ENCODE results near the gene AFF4. TPM values are rescaled to one million over a fixed set of nuclear protein-coding genes. Genes with fewer than 3 reads are reported as not detected.

The AFF4 gene
- total RNA-seq, 1 experiment from 2014 or later, result 38.6 TPM

GRCh38 chr5:132849347-132849746, 114.1 kb downstream of the AFF4 start:
- Histone ChIP-seq H3K27me3 (ENCODE audit: insufficient read depth, low read length) (no peaks in the 10 kb centered on the region), H3K36me3 (ENCODE audit: control insufficient read depth in 1 of 2, insufficient read depth in 2 of 2, low read length in 2 of 2) (no peaks in the 10 kb centered on the region), H3K9me2 (ENCODE audit: insufficient read depth) (no peaks in the 10 kb centered on the region), H3K27ac (ENCODE audit: low read depth, low read length) (no peak overlapping the region), H3K4me1 (ENCODE audit: control insufficient read depth in 1 of 2, insufficient read depth in 2 of 2, low read length in 2 of 2) (no peaks in the 10 kb centered on the region), H3K79me2 (ENCODE audit: insufficient read depth, low read length) (no peaks in the 10 kb centered on the region), H3K9me3 (ENCODE audit: control insufficient read depth in 1 of 2, insufficient read depth in 1 of 2, low read depth in 1 of 2, low read length in 2 of 2) (no peaks in the 10 kb centered on the region), H3K9ac (ENCODE audit: low read length) (no peak overlapping the region), H2AFZ (ENCODE audit: low read depth, low read length, poor library complexity, severe bottlenecking) (no peak overlapping the region), H3K4me3 (replicated peaks in 1 of 2; ENCODE audit: low read depth in 1 of 2, low read length in 2 of 2) (no peak overlapping the region), H3K4me2 (ENCODE audit: low read length) (no peak overlapping the region), H4K20me1 (ENCODE audit: insufficient read depth) (no peaks in the 10 kb centered on the region)
- no TSS peak for BruUV-seq (replicated peaks)
- intact Hi-C loops (cut with micrococcal nuclease), result no loop called here
- DNase-seq (ENCODE audit: low read depth, low spot score) (no peak), ATAC-seq (no peak)
- ChIA-PET CTCF (no interaction called here), POLR2A (no interaction called here), RAD21 (ENCODE audit: low non-redundant PET in 1 of 2, low total read pairs in 2 of 2, uncharacterized antibody in 2 of 2, unreplicated experiment in 2 of 2) (no interaction called here)
- TF ChIP-seq MAX (IDR thresholded peaks at IDR 0.05) (no peak), SRF (IDR thresholded peaks at IDR 0.05; ENCODE audit: low read depth) (no peak), CBX3 (IDR thresholded peaks at IDR 0.05; ENCODE audit: low read depth) (no peak), RAD21 (IDR thresholded peaks at IDR 0.05; ENCODE audit: low read depth) (no peak), ZNF274 (IDR thresholded peaks at IDR 0.05; ENCODE audit: low read depth, low read length) (no peak), CEBPB (IDR thresholded peaks at IDR 0.05; ENCODE audit: low read depth) (no peak), JUND (IDR thresholded peaks at IDR 0.05) (no peak), ELF1 (IDR thresholded peaks at IDR 0.05; ENCODE audit: borderline replicate concordance, low read depth) (no peak), EZH2phosphoT487 (IDR thresholded peaks at IDR 0.05; ENCODE audit: borderline replicate concordance) (no peak), EGR1 (IDR thresholded peaks at IDR 0.05; ENCODE audit: low read depth) (no peak), TCF7L2 (IDR thresholded peaks at IDR 0.05; ENCODE audit: borderline replicate concordance, extremely low read depth, insufficient read depth, insufficient read length) (no peak), REST (IDR thresholded peaks at IDR 0.05; ENCODE audit: low read depth) (no peak)
